GM10266 (cell line): ENCODE data around the gene BANP.

Source experiments
- DNase-seq: peaks from one replicate; pipeline ENCODE4 v3.0.0; 2012; ENCODE audit errors: extremely low spot score
- TF ChIP-seq, protein P1 (sequence below): IDR thresholded peaks from 2 replicates; pipeline ENCODE4 v1.5.1; 2012; ENCODE audit warnings: mild to moderate bottlenecking, low read depth; ENCODE audit not compliant: control insufficient read depth, insufficient read depth; ENCODE audit errors: missing control alignments

The BANP gene

GRCh38 chr16:87945351-87946042, 5.7 kb upstream of the BANP start:
- TF ChIP-seq, protein P1, sequence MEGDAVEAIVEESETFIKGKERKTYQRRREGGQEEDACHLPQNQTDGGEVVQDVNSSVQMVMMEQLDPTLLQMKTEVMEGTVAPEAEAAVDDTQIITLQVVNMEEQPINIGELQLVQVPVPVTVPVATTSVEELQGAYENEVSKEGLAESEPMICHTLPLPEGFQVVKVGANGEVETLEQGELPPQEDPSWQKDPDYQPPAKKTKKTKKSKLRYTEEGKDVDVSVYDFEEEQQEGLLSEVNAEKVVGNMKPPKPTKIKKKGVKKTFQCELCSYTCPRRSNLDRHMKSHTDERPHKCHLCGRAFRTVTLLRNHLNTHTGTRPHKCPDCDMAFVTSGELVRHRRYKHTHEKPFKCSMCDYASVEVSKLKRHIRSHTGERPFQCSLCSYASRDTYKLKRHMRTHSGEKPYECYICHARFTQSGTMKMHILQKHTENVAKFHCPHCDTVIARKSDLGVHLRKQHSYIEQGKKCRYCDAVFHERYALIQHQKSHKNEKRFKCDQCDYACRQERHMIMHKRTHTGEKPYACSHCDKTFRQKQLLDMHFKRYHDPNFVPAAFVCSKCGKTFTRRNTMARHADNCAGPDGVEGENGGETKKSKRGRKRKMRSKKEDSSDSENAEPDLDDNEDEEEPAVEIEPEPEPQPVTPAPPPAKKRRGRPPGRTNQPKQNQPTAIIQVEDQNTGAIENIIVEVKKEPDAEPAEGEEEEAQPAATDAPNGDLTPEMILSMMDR: no peak
- no peak for DNase-seq

GRCh38 chr16:87946596-87947347, 4.5 kb upstream of the BANP start:
- TF ChIP-seq, protein P1: no peak

DNA sequence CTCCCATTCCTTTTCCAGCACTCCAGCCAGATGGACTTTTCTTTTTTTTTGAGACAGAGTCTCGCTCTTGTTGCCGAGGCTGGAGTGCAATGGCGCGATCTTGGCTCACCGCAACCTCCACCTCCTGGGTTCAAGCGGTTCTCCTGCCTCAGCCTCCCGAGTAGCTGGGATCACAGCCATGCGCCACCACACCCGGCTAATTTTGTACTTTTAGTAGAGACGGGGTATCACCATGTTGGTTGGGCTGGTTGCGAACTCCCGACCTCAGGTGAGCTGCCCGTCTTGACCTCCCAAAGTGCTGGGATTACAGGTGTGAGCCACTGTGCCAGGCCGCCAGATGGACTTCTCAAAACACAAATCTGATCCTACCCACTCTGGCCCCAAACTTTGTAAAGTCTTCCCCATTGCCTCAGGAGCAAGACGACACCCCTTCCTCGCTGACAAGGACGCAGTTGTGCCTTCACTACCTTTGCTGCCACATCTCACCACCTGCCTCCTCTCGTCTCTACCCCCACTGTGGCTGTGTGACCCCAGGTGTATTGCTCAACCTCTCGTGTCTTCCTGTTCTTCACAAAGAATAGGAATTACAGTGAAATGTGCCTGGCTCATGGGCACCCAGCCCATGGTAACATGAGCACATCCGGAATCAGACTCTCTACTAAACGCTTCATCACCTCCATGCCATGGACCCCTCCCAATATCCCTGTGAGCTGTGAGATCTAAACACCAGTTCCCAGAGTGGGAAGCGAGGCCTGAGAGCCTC, 3.7 kb upstream of the BANP start:
- TF ChIP-seq, protein P1: no peak
- DNase-seq: no peak

More at GRCh38 chr16:87946596-87947347, 4.5 kb upstream of the BANP start:
- no peak for DNase-seq

- TF ChIP-seq, protein P1: no peak
- DNase-seq: no peak
These were observed 3.1 kb upstream of the BANP start for GRCh38 chr16:87948119-87948545.

DNA sequence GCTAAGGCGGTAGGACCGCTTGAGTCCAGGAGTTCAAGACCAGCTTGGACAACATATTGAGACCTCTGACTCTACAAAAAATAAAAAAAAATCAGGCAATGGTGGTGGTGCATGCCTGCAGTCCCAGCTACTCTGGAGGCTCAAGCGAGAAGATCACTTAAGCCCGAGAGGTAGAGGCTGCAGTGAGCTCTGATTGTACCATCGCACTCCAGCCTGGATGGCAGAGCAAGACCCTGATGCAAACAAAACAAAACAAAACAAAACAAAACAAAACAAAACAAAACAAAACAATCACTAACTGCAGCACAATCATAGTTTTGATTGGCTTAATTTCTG, 2.5 kb upstream of the BANP start:
- no peak for DNase-seq
- TF ChIP-seq, protein P1: no peak

- TF ChIP-seq, protein P1: no peak
- no peak for DNase-seq
These were observed 2.0 kb upstream of the BANP start for GRCh38 chr16:87949071-87949744.
